HepG2 (cell line): Measurements from ENCODE around the gene PDPK1. TPM values are rescaled to one million over a fixed set of nuclear protein-coding genes. Genes with fewer than 3 reads are reported as not detected.
A peak's percentile ranks its signal among the peaks of the same experiment; 100 is the strongest.

Source experiments
- ARHGAP35 ChIP-seq: sonication (generic); formaldehyde crosslinking; IDR thresholded peaks from 2 replicates; pipeline ENCODE4 v1.9.0; 2022; ENCODE audit warnings: mild to moderate bottlenecking, inconsistent platforms, moderate library complexity, missing genetic modification reagents, borderline replicate concordance
- ATRX ChIP-seq: sonication (generic); formaldehyde crosslinking; IDR thresholded peaks from 2 replicates; pipeline ENCODE4 v1.4.0; 2020; ENCODE audit warnings: missing genetic modification reagents, borderline replicate concordance
- CENPT ChIP-seq: sonication (generic); formaldehyde crosslinking; IDR thresholded peaks from 2 replicates; pipeline ENCODE4 v1.8.0; 2022; ENCODE audit warnings: low read depth, mild to moderate bottlenecking, moderate library complexity, missing genetic modification reagents
- ELF4 ChIP-seq: sonication (generic); formaldehyde crosslinking; IDR thresholded peaks from 2 replicates; pipeline ENCODE4 v1.5.0; 2020; ENCODE audit warnings: missing genetic modification reagents, mild to moderate bottlenecking, moderate library complexity, borderline replicate concordance
- HCFC1 ChIP-seq: fragments of 150-350 bp; IDR thresholded peaks from 2 replicates; pipeline ENCODE4 v1.6.1; 2014; ENCODE audit warnings: low read depth, low read length
- MEIS2 ChIP-seq: sonication (generic); formaldehyde crosslinking; IDR thresholded peaks from 2 replicates; pipeline ENCODE4 v1.9.0; 2021; ENCODE audit warnings: mild to moderate bottlenecking, missing genetic modification reagents
- NFATC3 ChIP-seq: sonication (generic); formaldehyde crosslinking; IDR thresholded peaks from 2 replicates; pipeline ENCODE4 v1.5.1; 2020; ENCODE audit warnings: mild to moderate bottlenecking, missing genetic modification reagents
- PHB2 ChIP-seq: fragments of 450-650 bp; IDR thresholded peaks from 2 replicates; pipeline ENCODE4 v1.6.1; 2018; ENCODE audit not compliant: partially characterized antibody
- SRSF1 ChIP-seq: fragments of 200-400 bp; formaldehyde crosslinking; optimal IDR thresholded peaks from 2 replicates; pipeline ENCODE3; 2017; ENCODE audit warnings: mild to moderate bottlenecking, low read depth, low read length, moderate library complexity
- TBP ChIP-seq: sonication (generic); formaldehyde crosslinking; IDR thresholded peaks from 2 replicates; pipeline ENCODE4 v1.5.0; 2020; ENCODE audit warnings: missing genetic modification reagents
- TGIF2 ChIP-seq: IDR thresholded peaks from 2 replicates; pipeline ENCODE4 v1.6.1; 2016; ENCODE audit warnings: control low read depth, missing compliant biosample characterization
- THAP8 ChIP-seq: sonication (generic); formaldehyde crosslinking; IDR thresholded peaks from 2 replicates; pipeline ENCODE4 v1.5.1; 2020; ENCODE audit warnings: missing genetic modification reagents, mild to moderate bottlenecking, borderline replicate concordance
- WIZ ChIP-seq: sonication (generic); formaldehyde crosslinking; IDR thresholded peaks from 2 replicates; pipeline ENCODE4 v1.5.1; 2020; ENCODE audit warnings: mild to moderate bottlenecking, missing genetic modification reagents
- ZBED4 ChIP-seq: sonication (generic); formaldehyde crosslinking; IDR thresholded peaks from 2 replicates; pipeline ENCODE4 v1.4.0; 2020; ENCODE audit warnings: missing genetic modification reagents, borderline replicate concordance
- ZBTB1 ChIP-seq: sonication (generic); formaldehyde crosslinking; IDR thresholded peaks from 2 replicates; pipeline ENCODE4 v1.4.0; 2020; ENCODE audit warnings: missing genetic modification reagents, borderline replicate concordance
- ZFP82 ChIP-seq: sonication (generic); formaldehyde crosslinking; IDR thresholded peaks from 2 replicates; pipeline ENCODE4 v1.5.1; 2020; ENCODE audit warnings: mild to moderate bottlenecking, missing genetic modification reagents, borderline replicate concordance
- ZNF749 ChIP-seq: sonication (generic); formaldehyde crosslinking; IDR thresholded peaks from 2 replicates; pipeline ENCODE4 v1.8.0; 2022; ENCODE audit warnings: mild to moderate bottlenecking, missing genetic modification reagents, moderate library complexity, borderline replicate concordance
- ZNF878 ChIP-seq: sonication (generic); formaldehyde crosslinking; IDR thresholded peaks from 2 replicates; pipeline ENCODE4 v1.8.1; 2023; ENCODE audit warnings: mild to moderate bottlenecking, missing genetic modification reagents, moderate library complexity
- polyA plus RNA-seq, 8 experiments: library from polyadenylated mRNA; depleted of rRNA in 3 of 8; stranded (reverse) in 7 of 8; unstranded in 1 of 8; fragments of >200 nt; fragmentation: Illumina TruSeq in 4 of 8; extraction: Trizol in 4 of 8; gene quantifications; 2 replicates each; pipeline versions ENCODE4 v1.2.1 to v1.2.3, GENCODE V29; 2011 to 2016; ENCODE audit warnings: low read depth in 4 of 8, missing spikeins in 1 of 8, mixed read lengths in 1 of 8; ENCODE audit not compliant: insufficient read depth in 1 of 8
- total RNA-seq, 5 experiments: library from RNA; depleted of rRNA; stranded (reverse); fragments of >200 nt; fragmentation: Illumina TruSeq; extraction: Trizol; gene quantifications; 2 replicates each; pipeline ENCODE4 v1.2.3, GENCODE V29; 2016; ENCODE audit warnings: low read depth in 1 of 5
- TF ChIP-seq, protein P1 (sequence below): sonication (generic); formaldehyde crosslinking; IDR thresholded peaks from 2 replicates; pipeline ENCODE4 v1.5.0; 2020; ENCODE audit warnings: missing genetic modification reagents
- TF ChIP-seq, protein P2 (sequence below): sonication (generic); formaldehyde crosslinking; IDR thresholded peaks from 2 replicates; pipeline ENCODE4 v1.5.0; 2020; ENCODE audit warnings: missing genetic modification reagents
- TF ChIP-seq, protein P3 (sequence below): sonication (generic); formaldehyde crosslinking; conservative IDR thresholded peaks from 2 replicates; pipeline ENCODE4 v1.8.0; 2022; ENCODE audit warnings: low read depth, missing genetic modification reagents

The PDPK1 gene
- total and polyA plus RNA-seq, 2 of the 13 experiments (the other 11 are each of a cell fraction or from before 2014, with no cell fraction given): 59.6 to 129 TPM

DNA sequence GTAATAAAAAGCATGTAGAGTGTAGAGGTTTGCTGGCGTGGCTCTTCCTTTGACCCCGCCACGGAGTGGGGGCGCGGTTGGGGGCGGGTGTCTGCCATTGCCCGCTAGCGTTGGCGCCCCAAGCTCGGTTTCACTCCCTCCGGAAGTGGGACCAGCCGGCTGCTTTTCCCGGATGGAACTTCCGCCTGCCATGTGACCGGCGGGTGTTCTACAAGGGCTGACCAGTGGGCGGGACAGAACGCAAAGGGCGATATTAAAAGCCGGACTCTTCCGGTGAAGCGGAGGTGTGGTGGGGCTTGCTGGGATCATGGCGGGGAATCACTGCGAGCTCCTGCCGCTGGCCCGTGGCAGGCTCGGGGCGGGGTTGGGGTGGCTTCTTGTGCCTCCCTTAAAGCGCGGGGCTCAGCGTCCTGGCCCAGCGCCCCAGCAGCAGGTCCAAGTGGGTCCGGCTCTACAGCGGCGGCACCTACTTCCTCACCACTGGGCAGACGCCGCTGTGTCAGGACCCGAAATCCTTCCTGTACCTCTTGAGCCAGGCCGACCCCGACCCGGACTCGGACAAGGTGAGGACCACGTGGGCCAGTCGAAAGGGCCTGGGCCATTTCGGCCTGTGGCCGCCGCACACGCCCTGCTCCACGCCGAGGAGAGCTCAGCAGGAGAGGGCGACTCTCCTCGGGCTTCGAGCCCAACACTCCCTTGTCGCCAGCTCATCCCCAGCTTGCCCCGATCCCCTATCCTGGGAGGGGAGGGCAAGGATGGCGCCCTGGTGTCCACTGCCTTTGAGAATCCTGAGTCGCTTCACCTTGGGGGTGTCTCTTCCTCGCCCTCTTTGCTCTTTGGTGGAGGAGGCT, 65.6 kb downstream of the PDPK1 start (continued):
- TF ChIP-seq ZFP82 (CRISPR knock-in tag) (peak; percentile 87; the same call in 1 of the 2 replicates), ZNF878 (CRISPR knock-in tag) (peak; percentile 72; the same call in 1 of the 2 replicates), PHB2 (no peak), HCFC1 (peak; percentile 82), TBP (CRISPR knock-in tag) (no peak), THAP8 (CRISPR knock-in tag) (0 out of 2 replicates have a peak, but pooled peaks have one; percentile 91), MEIS2 (CRISPR knock-in tag) (peak; percentile 64; the same call in 1 of the 2 replicates), CENPT (CRISPR knock-in tag) (no peak), ZBED4 (peak; percentile 21; the same call in 1 of the 2 replicates), NFATC3 (CRISPR knock-in tag) (no peak), WIZ (no peak; the same call in 1 of the 2 replicates), TGIF2 (CRISPR knock-in tag) (peak; percentile 73), ATRX (CRISPR knock-in tag) (0 out of 2 replicates have a peak, but pooled peaks have one; percentile 11), ZBTB1 (CRISPR knock-in tag) (no peak), ARHGAP35 (peak; percentile 81), SRSF1 (peak; percentile 82), ZNF749 (CRISPR knock-in tag) (peak; percentile 55; the same call in 1 of the 2 replicates), ELF4 (CRISPR knock-in tag) (peak; percentile 79; the same call in 1 of the 2 replicates)
- TF ChIP-seq, protein P1, sequence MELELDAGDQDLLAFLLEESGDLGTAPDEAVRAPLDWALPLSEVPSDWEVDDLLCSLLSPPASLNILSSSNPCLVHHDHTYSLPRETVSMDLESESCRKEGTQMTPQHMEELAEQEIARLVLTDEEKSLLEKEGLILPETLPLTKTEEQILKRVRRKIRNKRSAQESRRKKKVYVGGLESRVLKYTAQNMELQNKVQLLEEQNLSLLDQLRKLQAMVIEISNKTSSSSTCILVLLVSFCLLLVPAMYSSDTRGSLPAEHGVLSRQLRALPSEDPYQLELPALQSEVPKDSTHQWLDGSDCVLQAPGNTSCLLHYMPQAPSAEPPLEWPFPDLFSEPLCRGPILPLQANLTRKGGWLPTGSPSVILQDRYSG (CRISPR knock-in tag): no peak; the same call in 1 of the 2 replicates
- TF ChIP-seq, protein P2, sequence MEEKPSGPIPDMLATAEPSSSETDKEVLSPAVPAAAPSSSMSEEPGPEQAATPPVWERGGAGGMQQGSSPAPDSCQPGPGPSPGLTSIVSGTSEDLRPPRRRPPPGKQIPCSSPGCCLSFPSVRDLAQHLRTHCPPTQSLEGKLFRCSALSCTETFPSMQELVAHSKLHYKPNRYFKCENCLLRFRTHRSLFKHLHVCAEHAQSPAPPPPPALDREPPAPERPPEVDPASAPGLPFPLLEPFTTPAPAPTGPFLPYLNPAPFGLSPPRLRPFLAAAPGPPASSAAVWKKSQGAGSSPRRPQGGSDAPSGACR (CRISPR knock-in tag): 0 out of 2 replicates have a peak, but pooled peaks have one; percentile 86
- TF ChIP-seq, protein P3, sequence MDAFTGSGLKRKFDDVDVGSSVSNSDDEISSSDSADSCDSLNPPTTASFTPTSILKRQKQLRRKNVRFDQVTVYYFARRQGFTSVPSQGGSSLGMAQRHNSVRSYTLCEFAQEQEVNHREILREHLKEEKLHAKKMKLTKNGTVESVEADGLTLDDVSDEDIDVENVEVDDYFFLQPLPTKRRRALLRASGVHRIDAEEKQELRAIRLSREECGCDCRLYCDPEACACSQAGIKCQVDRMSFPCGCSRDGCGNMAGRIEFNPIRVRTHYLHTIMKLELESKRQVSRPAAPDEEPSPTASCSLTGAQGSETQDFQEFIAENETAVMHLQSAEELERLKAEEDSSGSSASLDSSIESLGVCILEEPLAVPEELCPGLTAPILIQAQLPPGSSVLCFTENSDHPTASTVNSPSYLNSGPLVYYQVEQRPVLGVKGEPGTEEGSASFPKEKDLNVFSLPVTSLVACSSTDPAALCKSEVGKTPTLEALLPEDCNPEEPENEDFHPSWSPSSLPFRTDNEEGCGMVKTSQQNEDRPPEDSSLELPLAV (CRISPR knock-in tag): no peak
